ENCODE measurements around the gene LITAFD.

Gene LITAFD

DNA sequence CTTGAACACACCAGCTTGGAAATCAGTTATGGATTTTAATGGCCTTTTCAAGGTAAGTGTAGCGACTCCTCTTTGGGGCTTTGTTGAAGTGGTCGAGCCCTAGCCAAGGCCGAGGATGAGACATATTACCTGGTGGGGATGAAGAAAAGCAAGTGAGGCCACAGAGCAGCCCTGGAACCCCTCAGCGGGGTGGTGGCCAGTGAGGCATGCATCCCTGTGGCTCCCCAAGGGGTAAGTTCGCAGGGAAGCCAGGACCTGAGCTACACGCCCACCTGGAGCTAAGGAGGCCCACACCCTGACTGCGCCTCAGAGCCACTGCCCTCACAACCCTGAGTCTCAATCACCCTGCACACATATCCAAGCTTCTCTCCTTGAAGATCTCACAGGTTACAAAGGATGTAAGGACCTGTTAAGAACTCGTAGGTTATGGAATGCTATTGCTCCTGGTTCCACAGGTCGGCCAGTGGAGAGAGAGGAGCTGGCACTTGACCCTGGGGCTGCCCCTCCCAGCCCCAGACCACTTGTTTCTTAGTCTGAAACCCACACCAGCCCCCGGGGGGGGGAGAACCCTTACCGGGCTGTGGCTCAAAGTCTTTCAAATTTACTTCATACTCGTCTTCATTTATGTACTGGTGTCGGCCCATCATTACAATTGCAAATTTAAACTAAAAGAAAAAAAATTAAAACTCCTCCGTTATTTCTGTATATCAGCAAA is 12.0 kb downstream of the LITAFD start:
- TF ChIP-seq OSR1 (CRISPR knock-in tag; IDR thresholded peaks at IDR 0.05) (no peak), ZNF70 (CRISPR knock-in tag; IDR thresholded peaks at IDR 0.05) (no peak), ZFP3 (CRISPR knock-in tag; IDR thresholded peaks at IDR 0.05) (no peak), ZC3H10 (CRISPR knock-in tag; IDR thresholded peaks at IDR 0.05) (no peak), SNAI2 (CRISPR knock-in tag; IDR thresholded peaks at IDR 0.05) (no peak), GLIS3 (CRISPR knock-in tag; IDR thresholded peaks at IDR 0.05) (no peak), ZNF8 (CRISPR knock-in tag; IDR thresholded peaks at IDR 0.05) (no peak), ZNF565 (CRISPR knock-in tag; conservative IDR thresholded peaks at IDR 0.05; ENCODE audit: low read depth) (no peak), RARB (CRISPR knock-in tag; IDR thresholded peaks at IDR 0.05) (no peak), BACH2 (CRISPR knock-in tag; IDR thresholded peaks at IDR 0.05; ENCODE audit: borderline replicate concordance) (no peak), TCF4 (CRISPR knock-in tag; IDR thresholded peaks at IDR 0.05; ENCODE audit: borderline replicate concordance) (no peak), CSDC2 (CRISPR knock-in tag; IDR thresholded peaks at IDR 0.05) (no peak), TOX (CRISPR knock-in tag; IDR thresholded peaks at IDR 0.05; ENCODE audit: borderline replicate concordance) (no peak), ESRRG (CRISPR knock-in tag; IDR thresholded peaks at IDR 0.05) (no peak), ZFP30 (CRISPR knock-in tag; IDR thresholded peaks at IDR 0.05) (no peak), ARNTL (CRISPR knock-in tag; IDR thresholded peaks at IDR 0.05; ENCODE audit: borderline replicate concordance, low read depth) (no peak)
- TF ChIP-seq, protein P1, sequence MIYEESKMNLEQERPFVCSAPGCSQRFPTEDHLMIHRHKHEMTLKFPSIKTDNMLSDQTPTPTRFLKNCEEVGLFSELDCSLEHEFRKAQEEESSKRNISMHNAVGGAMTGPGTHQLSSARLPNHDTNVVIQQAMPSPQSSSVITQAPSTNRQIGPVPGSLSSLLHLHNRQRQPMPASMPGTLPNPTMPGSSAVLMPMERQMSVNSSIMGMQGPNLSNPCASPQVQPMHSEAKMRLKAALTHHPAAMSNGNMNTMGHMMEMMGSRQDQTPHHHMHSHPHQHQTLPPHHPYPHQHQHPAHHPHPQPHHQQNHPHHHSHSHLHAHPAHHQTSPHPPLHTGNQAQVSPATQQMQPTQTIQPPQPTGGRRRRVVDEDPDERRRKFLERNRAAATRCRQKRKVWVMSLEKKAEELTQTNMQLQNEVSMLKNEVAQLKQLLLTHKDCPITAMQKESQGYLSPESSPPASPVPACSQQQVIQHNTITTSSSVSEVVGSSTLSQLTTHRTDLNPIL (CRISPR knock-in tag; IDR thresholded peaks at IDR 0.05; ENCODE audit: low read depth): no peak
- TF ChIP-seq, protein P2, sequence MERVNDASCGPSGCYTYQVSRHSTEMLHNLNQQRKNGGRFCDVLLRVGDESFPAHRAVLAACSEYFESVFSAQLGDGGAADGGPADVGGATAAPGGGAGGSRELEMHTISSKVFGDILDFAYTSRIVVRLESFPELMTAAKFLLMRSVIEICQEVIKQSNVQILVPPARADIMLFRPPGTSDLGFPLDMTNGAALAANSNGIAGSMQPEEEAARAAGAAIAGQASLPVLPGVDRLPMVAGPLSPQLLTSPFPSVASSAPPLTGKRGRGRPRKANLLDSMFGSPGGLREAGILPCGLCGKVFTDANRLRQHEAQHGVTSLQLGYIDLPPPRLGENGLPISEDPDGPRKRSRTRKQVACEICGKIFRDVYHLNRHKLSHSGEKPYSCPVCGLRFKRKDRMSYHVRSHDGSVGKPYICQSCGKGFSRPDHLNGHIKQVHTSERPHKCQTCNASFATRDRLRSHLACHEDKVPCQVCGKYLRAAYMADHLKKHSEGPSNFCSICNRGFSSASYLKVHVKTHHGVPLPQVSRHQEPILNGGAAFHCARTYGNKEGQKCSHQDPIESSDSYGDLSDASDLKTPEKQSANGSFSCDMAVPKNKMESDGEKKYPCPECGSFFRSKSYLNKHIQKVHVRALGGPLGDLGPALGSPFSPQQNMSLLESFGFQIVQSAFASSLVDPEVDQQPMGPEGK (CRISPR knock-in tag; IDR thresholded peaks at IDR 0.05; ENCODE audit: borderline replicate concordance): no peak
- TF ChIP-seq, protein P3, sequence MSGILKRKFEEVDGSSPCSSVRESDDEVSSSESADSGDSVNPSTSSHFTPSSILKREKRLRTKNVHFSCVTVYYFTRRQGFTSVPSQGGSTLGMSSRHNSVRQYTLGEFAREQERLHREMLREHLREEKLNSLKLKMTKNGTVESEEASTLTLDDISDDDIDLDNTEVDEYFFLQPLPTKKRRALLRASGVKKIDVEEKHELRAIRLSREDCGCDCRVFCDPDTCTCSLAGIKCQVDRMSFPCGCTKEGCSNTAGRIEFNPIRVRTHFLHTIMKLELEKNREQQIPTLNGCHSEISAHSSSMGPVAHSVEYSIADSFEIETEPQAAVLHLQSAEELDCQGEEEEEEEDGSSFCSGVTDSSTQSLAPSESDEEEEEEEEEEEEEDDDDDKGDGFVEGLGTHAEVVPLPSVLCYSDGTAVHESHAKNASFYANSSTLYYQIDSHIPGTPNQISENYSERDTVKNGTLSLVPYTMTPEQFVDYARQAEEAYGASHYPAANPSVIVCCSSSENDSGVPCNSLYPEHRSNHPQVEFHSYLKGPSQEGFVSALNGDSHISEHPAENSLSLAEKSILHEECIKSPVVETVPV (CRISPR knock-in tag; IDR thresholded peaks at IDR 0.05): no peak
- TF ChIP-seq, protein P4, sequence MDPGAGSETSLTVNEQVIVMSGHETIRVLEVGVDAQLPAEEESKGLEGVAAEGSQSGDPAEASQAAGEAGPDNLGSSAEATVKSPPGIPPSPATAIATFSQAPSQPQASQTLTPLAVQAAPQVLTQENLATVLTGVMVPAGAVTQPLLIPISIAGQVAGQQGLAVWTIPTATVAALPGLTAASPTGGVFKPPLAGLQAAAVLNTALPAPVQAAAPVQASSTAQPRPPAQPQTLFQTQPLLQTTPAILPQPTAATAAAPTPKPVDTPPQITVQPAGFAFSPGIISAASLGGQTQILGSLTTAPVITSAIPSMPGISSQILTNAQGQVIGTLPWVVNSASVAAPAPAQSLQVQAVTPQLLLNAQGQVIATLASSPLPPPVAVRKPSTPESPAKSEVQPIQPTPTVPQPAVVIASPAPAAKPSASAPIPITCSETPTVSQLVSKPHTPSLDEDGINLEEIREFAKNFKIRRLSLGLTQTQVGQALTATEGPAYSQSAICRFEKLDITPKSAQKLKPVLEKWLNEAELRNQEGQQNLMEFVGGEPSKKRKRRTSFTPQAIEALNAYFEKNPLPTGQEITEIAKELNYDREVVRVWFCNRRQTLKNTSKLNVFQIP (CRISPR knock-in tag; IDR thresholded peaks at IDR 0.05; ENCODE audit: borderline replicate concordance, low read depth): no peak
- no peak for ATAC-seq

DNA sequence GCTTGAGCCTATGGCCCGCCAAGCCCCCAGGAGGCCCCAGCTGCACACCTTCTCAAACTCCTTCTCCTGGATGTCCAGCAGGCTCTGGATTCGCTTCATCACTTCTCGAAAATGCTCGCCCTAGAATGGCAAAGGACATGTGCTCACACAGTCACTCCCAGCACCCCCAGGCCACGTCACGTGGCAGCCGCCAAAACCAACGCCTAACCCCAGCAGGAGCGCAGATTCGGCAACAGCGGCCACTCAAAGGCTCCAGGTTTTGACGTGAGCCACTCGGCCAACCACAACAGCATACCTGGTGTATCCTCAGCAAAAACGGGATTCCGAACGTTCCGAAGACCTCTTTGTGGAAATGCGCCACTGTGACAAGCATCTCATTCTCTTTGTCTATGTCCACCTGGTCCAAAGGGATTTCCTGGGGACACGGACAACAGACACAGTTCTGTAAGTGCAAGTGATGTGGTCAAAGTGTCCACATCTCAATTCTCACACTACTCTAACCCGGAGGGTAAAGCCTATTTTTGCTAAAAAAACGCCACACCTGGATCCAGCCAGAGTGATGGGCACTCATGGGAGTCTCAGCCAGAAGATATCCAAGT is 12.7 kb downstream of the LITAFD start:
- TF ChIP-seq TCF4 (CRISPR knock-in tag; IDR thresholded peaks at IDR 0.05; ENCODE audit: borderline replicate concordance) (no peak), CSDC2 (CRISPR knock-in tag; IDR thresholded peaks at IDR 0.05) (no peak), ZC3H10 (CRISPR knock-in tag; IDR thresholded peaks at IDR 0.05) (no peak), TOX (CRISPR knock-in tag; IDR thresholded peaks at IDR 0.05; ENCODE audit: borderline replicate concordance) (no peak), PPARA (CRISPR knock-in tag; IDR thresholded peaks at IDR 0.05; ENCODE audit: borderline replicate concordance) (no peak), ZNF565 (CRISPR knock-in tag; conservative IDR thresholded peaks at IDR 0.05; ENCODE audit: low read depth) (no peak), ESRRG (CRISPR knock-in tag; IDR thresholded peaks at IDR 0.05) (no peak)
- TF ChIP-seq, protein P2 (CRISPR knock-in tag; IDR thresholded peaks at IDR 0.05; ENCODE audit: borderline replicate concordance): no peak
- TF ChIP-seq, protein P3 (CRISPR knock-in tag; IDR thresholded peaks at IDR 0.05): no peak
- TF ChIP-seq, protein P1 (CRISPR knock-in tag; IDR thresholded peaks at IDR 0.05; ENCODE audit: low read depth): no peak
- no peak for ATAC-seq
